Stimulated activated CD4-positive, alpha-beta T cell treated with anti-CD3 and anti-CD28 coated beads, Interleukin-15, amount 100 ng/mL, for 48 hours (primary cell): ENCODE data around the gene ZNF532.

ENCODE experiments used
- DNase-seq, 2 donors: peaks; one replicate each; pipeline ENCODE4 v3.0.0-alpha.2; 2020; ENCODE audit warnings: low read depth in 2 of 2

Gene ZNF532

DNA sequence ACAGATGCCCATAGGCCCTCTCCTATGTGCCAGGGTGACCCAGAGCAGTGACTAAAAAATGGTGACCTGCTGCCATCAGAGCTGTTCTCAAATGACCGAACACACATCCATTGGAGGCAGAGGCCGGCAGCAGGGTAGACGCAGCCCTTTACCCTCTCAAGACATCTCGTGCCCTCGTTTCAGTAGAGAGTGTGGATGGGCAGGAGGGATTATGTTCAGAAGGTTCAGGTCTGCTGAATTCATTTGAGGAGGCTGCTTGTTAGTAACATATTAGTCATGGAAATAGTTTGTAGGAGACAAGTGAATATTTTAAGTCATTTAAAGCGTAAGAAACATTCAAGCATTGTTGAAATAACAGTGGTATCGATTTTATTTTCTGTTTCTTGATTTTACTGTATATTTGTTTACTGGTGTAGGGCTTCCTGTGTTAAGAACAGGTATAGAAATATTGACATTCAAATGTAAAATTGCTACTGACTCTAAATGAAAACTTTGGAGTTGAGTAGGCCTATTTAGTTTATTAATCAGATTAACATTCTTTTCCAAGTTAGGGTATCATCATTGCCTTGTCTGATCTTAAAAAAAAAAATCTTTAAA lies 82.6 kb downstream of the ZNF532 start:
- no peak for DNase-seq

DNA sequence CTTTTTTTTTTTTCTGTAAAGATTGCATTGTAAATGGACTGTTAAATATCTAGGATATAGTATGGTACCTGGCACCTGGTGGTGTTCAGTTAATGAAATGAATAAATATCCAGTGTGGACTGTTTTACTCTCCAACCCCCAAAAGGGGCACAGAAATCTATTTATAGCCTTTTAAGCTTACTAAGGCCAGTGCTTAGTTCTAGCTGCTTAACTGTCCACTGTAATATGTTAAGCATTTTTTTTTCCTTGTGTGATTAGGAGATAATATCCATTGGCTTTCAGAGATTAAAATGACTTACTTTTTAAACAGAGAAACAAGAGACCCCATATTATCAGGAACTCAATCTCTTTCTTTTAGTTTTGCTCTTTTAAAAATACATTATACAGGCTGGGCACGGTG lies 84.4 kb downstream of the ZNF532 start:
- no peak for DNase-seq

DNA sequence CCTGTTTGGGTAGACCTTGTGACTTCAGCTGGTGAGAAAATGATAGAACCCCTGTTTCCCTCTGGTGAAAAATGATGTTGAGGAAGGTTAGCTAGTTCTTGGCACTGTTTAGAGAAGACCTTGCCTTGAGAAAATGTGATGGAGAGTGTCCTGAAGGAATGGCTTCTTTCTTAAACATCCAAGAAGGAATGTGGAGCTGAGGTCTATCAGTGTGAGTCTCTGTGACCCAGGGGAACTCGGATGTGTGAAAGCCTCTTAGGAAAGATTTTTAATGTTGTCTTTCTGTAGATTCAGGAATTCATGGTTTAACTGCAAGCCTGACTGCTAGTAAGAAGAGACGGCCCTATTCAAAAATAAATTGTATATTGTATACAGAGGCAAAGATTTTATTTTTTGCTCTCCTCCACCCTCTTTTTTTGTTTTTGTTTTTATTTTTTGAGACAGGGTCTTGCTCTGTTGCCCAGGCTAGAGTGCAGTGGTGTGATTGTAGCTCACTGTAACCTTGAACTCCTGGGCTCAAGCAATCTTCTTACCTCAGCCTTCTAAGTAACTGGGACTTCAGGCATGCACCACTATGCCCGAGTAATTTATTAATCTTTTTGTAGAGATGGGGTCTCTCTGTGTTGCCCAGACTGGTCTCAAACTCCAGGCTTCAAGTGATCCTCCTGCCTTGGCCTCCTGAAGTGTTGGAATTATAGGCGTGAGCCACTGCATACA lies 87.5 kb downstream of the ZNF532 start:
- DNase-seq: no peak

DNA sequence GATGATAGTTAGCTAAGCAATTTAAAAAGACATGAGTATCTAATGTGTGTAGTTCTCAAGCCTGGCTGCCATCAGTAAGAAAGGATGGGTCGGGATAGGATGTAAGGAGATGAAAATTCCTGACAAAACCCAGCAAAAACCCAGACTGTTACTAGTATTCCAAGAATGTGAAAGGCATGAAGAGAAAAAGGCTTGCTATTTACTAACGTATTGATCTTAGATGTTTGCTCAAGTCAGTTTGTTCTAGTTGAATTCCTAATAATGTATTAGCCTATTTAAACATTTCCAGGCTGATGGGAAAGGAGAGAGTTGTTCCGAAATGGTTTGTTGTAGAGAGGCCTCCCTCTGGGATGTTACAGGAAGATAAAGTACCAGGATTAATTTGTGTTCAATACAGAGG lies 88.2 kb downstream of the ZNF532 start:
- DNase-seq: no peak

DNA sequence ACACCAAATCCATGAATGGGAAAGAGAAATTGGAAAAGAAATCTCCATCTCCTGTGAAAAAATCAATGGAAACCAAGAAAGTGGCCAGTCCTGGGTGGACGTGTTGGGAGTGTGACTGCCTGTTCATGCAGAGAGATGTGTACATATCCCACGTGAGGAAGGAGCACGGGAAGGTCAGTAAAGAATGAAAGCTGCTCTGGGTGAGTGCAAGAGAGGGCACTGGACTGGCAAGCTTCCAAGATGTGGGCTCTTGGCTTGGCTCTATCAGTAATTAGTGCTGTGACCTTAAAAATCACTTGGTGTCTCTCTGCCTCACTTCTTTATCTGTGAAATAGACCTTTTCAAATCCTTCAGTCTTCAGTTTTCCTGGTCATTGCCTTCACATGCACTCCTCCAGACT lies 89.0 kb downstream of the ZNF532 start:
- DNase-seq: no peak

DNA sequence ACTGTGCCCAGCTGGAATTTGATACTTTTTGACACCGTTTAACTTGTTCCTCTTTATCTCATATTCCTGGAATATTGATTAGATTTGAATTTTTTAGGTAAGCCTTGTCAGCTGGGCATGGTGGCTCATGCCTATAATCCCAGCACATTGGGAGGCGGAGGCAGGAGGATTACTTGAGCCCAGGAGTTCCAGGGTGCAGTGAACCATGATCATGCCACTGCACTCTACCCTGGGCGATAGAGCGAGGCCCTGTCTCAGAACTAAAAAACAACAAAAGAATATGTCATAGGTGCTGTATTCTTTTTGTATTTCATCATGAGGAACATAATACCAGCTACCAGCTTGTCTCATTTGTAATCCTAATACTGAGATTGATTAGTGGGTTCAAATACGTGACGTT lies 90.3 kb downstream of the ZNF532 start:
- DNase-seq: no peak

GRCh38 chr18:58955738-58956137 lies 91.1 kb downstream of the ZNF532 start:
- DNase-seq: no peak

DNA sequence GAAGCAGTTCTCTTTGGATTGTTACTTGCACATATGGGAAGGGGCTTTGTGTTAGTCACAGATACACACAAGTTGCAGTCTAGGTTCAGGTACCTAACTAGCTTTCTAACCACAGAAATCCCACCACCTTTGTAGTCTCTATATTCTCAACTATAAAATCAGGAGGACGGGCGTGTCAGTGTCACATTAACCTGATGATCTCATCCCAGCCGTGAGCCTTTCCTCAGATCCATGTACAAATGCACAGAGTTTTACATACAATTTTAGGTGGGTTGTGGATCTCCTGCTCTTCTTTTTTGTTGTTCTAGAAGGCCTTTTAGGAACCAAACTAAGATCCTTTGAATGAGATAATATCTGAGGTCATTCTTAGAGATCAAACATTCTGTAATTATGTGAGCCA lies 94.0 kb downstream of the ZNF532 start:
- no peak for DNase-seq

GRCh38 chr18:58960508-58960907 lies 95.8 kb downstream of the ZNF532 start:
- DNase-seq: no peak

- DNase-seq: peak; percentile 9
These were observed 96.5 kb downstream of the ZNF532 start for GRCh38 chr18:58960946-58961722.

DNA sequence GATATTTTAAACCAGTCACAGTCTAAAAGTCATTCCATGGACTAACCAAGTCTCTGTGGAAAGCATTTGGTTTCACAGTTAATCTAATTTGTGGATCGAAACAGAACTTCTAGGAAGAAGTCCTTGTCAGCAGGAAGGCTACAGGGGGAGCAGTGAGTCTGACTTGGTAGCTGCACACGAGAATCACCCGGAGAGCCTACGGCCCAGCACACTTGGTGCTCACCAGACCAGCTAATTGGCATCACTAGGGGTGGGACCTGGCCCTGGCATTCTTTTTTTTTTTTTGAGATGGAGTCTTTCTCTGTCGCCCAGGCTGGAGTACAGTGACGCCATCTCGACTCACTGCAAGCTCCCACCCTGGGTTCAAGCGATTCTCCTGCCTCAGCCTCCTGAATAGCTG lies 97.7 kb downstream of the ZNF532 start:
- no peak for DNase-seq

- DNase-seq: no peak
These were observed 100.8 kb downstream of the ZNF532 start for GRCh38 chr18:58965291-58966004.

DNA sequence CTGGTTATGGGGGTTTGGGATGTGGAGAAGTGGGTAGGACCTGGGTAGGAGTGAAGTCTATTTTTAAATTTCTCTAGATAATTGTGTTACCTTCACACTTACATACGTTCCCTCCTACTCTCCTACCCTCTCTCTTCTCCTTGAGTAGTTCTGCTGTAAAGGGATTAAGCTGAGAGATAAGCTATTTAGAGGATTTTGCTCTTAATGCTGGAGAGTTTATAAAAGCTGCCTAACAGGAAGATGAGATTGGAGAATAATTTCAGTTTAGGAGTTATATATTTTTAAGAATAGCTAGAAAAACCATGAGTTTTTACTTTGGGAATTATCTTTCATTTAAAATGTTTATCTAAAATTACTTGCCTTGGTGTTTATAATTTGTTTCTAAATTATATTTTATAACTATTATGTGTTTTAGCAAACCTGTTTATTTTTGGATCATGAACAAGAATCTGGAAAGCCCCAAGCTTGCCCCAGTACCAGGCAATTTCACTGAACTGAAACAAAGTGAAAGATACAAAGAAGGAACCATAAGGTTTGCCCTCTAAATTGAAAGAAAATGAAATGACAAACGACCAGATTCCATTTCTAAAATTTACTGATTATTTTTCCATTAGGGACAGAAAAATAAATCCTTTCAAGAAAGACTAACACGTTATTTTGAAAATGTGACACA lies 101.5 kb downstream of the ZNF532 start:
- DNase-seq: no peak

GRCh38 chr18:58966704-58967103 lies 102.0 kb downstream of the ZNF532 start:
- DNase-seq: no peak

DNA sequence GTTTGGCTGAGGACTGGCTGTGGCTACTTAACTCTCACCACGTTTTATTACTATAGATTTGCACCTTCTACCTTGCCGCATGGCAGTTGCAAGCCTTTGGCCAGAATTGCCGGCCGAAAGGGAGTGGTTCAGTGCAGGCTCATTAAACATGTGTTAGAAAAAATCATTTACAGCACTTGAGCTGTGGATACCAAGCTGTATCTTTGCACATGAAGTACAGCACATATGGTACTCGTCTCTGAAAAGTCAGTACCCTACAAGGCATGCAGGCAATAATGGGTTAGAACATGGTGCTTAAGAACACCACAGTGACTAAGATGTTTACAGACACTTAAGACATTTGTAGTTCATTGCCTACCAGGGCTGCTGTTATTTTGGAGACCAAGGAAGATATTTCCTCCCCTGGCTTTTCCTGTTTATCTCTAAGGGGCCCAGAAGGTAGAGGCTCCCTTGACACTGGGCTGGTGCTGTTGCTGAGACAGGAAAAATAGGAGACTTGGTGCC lies 103.1 kb downstream of the ZNF532 start:
- DNase-seq: no peak

GRCh38 chr18:58970943-58971790 lies 106.5 kb downstream of the ZNF532 start:
- DNase-seq: no peak

DNA sequence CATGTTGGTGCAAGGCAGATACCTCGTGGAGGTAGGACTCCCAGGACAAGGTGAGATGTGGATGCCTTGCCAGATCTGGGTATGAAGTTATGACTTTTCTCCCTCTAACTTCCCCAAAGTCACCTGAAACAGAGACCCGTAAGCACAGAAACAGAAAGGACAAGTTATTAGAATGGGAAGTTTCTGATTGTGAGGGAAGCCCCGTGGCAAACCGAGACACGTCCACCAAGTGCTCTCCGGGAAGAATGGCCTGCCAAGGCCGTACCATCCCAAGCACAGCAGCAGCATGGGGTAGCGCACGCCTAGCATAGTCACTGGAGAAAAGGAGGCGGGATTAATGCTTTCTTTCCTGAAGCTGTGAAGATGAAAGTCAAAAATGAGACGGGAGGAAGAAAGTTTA lies 110.6 kb downstream of the ZNF532 start:
- no peak for DNase-seq

- DNase-seq: no peak
These were observed 111.1 kb downstream of the ZNF532 start for GRCh38 chr18:58975781-58976180.

DNA sequence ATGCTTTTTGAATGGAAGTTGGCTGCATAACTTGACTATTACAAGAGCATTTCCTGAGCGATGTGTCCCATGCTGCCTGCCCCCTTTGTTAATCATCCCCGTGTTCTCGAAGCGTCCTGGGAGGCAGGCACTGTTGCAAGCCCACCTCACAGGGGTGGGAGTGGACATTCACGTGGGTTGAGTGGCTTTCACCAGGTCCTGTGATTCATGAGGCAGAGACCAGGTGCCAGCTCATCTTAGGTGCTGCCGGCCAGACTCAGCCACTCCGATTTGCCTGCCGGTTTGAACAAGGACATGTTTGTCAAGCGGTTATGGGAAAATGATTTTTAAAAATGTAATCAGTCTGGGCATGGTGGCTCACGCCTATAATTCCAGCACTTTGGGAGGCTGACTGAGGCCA lies 112.5 kb downstream of the ZNF532 start:
- no peak for DNase-seq

DNA sequence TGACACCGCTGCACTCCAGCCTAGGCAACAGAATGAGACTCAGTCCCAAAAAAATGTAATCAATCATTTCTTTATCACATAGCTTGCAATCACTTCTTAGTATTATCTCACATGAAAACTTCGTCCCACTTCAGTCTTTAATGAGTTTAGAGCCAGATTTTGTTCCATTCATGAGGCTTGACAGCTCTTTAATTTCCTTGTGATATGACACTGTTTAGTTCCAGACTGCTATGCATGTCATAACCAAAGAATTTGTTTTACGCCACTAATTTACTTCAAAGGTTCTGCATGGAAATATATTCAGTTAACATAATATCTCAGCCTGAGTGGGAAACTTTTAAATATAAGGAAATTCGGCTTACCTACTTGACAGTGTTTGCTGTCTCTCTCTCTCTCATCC lies 113.1 kb downstream of the ZNF532 start:
- no peak for DNase-seq

DNA sequence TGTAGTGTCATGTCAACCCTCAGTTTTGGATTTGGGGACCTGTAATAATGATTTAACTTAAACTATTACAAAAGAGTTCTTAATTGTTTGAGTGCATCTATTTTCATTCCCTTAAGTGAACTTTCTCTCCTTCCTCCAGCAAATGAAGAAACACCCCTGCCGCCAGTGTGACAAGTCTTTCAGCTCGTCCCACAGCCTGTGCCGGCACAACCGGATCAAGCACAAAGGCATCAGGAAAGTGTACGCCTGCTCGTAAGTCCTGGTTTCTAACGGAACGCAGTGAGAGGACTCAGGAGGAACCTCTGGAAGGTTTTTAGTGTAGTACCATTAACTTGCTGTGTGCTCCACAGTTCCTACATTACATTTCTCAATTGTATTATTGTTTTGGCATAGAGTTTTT lies 114.2 kb downstream of the ZNF532 start:
- DNase-seq: no peak
